H54 (cell line): Measurements from ENCODE around the gene UBASH3A.

Experiments
- DNase-seq: peaks from one replicate; pipeline ENCODE4 v3.0.0; 2011; ENCODE audit warnings: low spot score, mixed read lengths; ENCODE audit not compliant: insufficient read length
- FAIRE-seq: peaks from 3 replicates; lab custom pipeline; 2011; peaks lifted over from hg19 to GRCh38; lab: Jason Lieb, UNC
- POLR2A ChIP-seq: IDR thresholded peaks from 2 replicates; pipeline ENCODE4 v1.6.1; 2011; ENCODE audit warnings: low read depth, mild to moderate bottlenecking, low read length

Gene UBASH3A

GRCh38 chr21:42377211-42377950, 26.3 kb upstream of the UBASH3A start:
- no peak for TF ChIP-seq POLR2A
- no peak for FAIRE-seq
- DNase-seq: no peak

GRCh38 chr21:42377951-42378340, 25.8 kb upstream of the UBASH3A start:
- FAIRE-seq: no peak

GRCh38 chr21:42378418-42378817, 25.3 kb upstream of the UBASH3A start:
- TF ChIP-seq POLR2A: no peak
- DNase-seq (no peak), FAIRE-seq (no peak)

More at GRCh38 chr21:42377951-42378340, 25.8 kb upstream of the UBASH3A start:
- DNase-seq: no peak
- no peak for TF ChIP-seq POLR2A

GRCh38 chr21:42379426-42380215, 24.1 kb upstream of the UBASH3A start:
- TF ChIP-seq POLR2A: no peak
- no peak for DNase-seq
- FAIRE-seq: no peak

- FAIRE-seq (no peak), DNase-seq (peak; percentile 30)
- TF ChIP-seq POLR2A: no peak
These were observed 22.2 kb upstream of the UBASH3A start for GRCh38 chr21:42381347-42381984.

- no peak for FAIRE-seq
- DNase-seq: no peak
- no peak for TF ChIP-seq POLR2A
These were observed 20.8 kb upstream of the UBASH3A start for GRCh38 chr21:42382915-42383314.

- DNase-seq: no peak
- TF ChIP-seq POLR2A: no peak
- no peak for FAIRE-seq
These were observed 20.4 kb upstream of the UBASH3A start for GRCh38 chr21:42383331-42383730.

- FAIRE-seq (no peak), DNase-seq (no peak)
- TF ChIP-seq POLR2A: no peak
These were observed 19.4 kb upstream of the UBASH3A start for GRCh38 chr21:42384156-42384945.

- TF ChIP-seq POLR2A: no peak
- no peak for DNase-seq
- FAIRE-seq: no peak
These were observed 18.7 kb upstream of the UBASH3A start for GRCh38 chr21:42384989-42385388.

GRCh38 chr21:42385619-42386018, 18.1 kb upstream of the UBASH3A start:
- FAIRE-seq: no peak
- no peak for DNase-seq
- TF ChIP-seq POLR2A: no peak

- FAIRE-seq: no peak
- no peak for DNase-seq
- TF ChIP-seq POLR2A: no peak
These were observed 17.6 kb upstream of the UBASH3A start for GRCh38 chr21:42386034-42386591.

- FAIRE-seq (no peak), DNase-seq (no peak)
- no peak for TF ChIP-seq POLR2A
These were observed 16.5 kb upstream of the UBASH3A start for GRCh38 chr21:42387164-42387563.

GRCh38 chr21:42387843-42388340, 15.8 kb upstream of the UBASH3A start:
- FAIRE-seq (no peak), DNase-seq (no peak)
- TF ChIP-seq POLR2A: no peak
